ENCODE measurements around the gene MICU2. TPM values are rescaled to one million over a fixed set of nuclear protein-coding genes. Genes with fewer than 3 reads are reported as not detected.

Gene MICU2
- total and polyA plus RNA-seq, 2 donors (not counting 3 experiments of a cell fraction or from before 2014, with no cell fraction given), result 24.0 to 36.7 TPM

DNA sequence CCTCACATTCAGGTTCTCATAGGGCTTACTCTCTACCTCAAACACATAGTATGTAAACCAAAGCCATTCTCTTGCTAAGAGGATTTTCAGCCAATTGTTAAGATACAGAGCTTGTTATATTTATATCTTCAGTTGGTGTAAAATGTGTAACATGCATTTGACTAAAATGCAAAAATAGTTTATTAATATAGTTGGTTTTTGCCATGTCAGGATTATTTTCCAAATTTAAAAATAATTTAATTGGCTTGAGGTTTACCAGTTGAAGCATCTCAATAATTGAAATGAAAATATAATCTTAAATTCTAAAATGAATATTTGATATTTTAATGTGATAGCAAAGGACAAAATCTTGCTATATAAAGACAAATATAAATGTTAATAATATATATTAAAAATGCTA is 7.2 kb downstream of the MICU2 start:
- H3K27me3 ChIP-seq (ENCODE audit: control insufficient read depth in 2 of 2, insufficient read depth in 2 of 2, low read length in 2 of 2), result no peaks in the 10 kb centered on the region
- H3K4me2 ChIP-seq (ENCODE audit: insufficient read depth, low read length), result no peak overlapping the region
- FAIRE-seq (no peak), DNase-seq (ENCODE audit: low read depth, low spot score) (no peak)
- dilution Hi-C loops (cut with MboI; ENCODE audit: extremely low pct_ligation_motif_present, low sequenced_read_pairs) (no loop called here), intact Hi-C loops (cut with micrococcal nuclease) (no loop called here)
- no peaks in the 10 kb centered on the region for H3K4me1 ChIP-seq (ENCODE audit: control insufficient read depth, extremely low read depth, insufficient read depth, low read length)
- no peak overlapping the region for H3K9ac ChIP-seq (replicated peaks; ENCODE audit: extremely low read depth, insufficient read depth, low read length)
- BruUV-seq (replicated peaks), result no TSS peak
- H3K27ac ChIP-seq (ENCODE audit: insufficient read depth, low read depth, low read length), result no peak overlapping the region
- no peak overlapping the region for H3K4me3 ChIP-seq (replicated peaks in 1 of 3; ENCODE audit: insufficient read depth in 1 of 3, low read depth in 1 of 3, low read length in 3 of 3)
- H2AFZ ChIP-seq (ENCODE audit: low read depth, low read length), result no peak overlapping the region
- peaks cover 33% of the 10 kb centered on the region for H3K79me2 ChIP-seq (ENCODE audit: control insufficient read depth, insufficient read depth, low read length)
- CTCF ChIA-PET, result no interaction called here
- no peaks in the 10 kb centered on the region for H3K9me3 ChIP-seq (replicated peaks; ENCODE audit: control insufficient read depth, insufficient read depth, low read length)
- POLR2A ChIA-PET, result no interaction called here
- no peaks in the 10 kb centered on the region for H4K20me1 ChIP-seq (replicated peaks; ENCODE audit: control insufficient read depth, extremely low read depth, insufficient read depth, low read length)
- H3K36me3 ChIP-seq (ENCODE audit: control insufficient read depth in 2 of 2, extremely low read depth in 1 of 2, insufficient read depth in 2 of 2, low read length in 2 of 2), result no peaks in the 10 kb centered on the region
- H3K9me1 ChIP-seq (replicated peaks; ENCODE audit: control insufficient read depth, extremely low read depth, insufficient read depth, low read length), result no peaks in the 10 kb centered on the region
- TF ChIP-seq, protein P1, sequence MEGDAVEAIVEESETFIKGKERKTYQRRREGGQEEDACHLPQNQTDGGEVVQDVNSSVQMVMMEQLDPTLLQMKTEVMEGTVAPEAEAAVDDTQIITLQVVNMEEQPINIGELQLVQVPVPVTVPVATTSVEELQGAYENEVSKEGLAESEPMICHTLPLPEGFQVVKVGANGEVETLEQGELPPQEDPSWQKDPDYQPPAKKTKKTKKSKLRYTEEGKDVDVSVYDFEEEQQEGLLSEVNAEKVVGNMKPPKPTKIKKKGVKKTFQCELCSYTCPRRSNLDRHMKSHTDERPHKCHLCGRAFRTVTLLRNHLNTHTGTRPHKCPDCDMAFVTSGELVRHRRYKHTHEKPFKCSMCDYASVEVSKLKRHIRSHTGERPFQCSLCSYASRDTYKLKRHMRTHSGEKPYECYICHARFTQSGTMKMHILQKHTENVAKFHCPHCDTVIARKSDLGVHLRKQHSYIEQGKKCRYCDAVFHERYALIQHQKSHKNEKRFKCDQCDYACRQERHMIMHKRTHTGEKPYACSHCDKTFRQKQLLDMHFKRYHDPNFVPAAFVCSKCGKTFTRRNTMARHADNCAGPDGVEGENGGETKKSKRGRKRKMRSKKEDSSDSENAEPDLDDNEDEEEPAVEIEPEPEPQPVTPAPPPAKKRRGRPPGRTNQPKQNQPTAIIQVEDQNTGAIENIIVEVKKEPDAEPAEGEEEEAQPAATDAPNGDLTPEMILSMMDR (IDR thresholded peaks at IDR 0.05; ENCODE audit: extremely low read depth in 1 of 2, insufficient read depth in 1 of 2, low read depth in 1 of 2, low read length in 2 of 2), result no peak
- TF ChIP-seq EZH2 (IDR thresholded peaks at IDR 0.05; ENCODE audit: borderline replicate concordance, low read depth, low read length, severe bottlenecking) (no peak), POLR2A (IDR thresholded peaks at IDR 0.05; ENCODE audit: low read depth, low read length) (no peak), JUN (IDR thresholded peaks at IDR 0.05; ENCODE audit: borderline replicate concordance, insufficient read depth, insufficient read length, low read depth) (no peak)
- TF ChIP-seq, protein P2, sequence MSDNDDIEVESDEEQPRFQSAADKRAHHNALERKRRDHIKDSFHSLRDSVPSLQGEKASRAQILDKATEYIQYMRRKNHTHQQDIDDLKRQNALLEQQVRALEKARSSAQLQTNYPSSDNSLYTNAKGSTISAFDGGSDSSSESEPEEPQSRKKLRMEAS (IDR thresholded peaks at IDR 0.05; ENCODE audit: insufficient read depth, insufficient read length), result no peak

DNA sequence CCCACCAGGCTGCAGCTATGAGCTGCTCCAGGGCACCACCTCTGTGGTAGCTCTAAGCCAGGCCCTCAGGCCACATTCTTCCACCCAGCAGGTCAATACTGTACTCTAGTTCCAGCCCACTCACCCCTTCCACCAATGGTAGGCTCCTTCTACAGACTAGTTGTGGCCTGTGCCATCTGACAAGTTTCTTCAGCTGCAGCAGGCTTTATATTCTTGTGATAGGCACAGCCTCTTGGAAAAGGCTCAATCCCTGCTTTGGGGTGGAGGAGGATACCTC is 8.5 kb downstream of the MICU2 start:
- no peaks in the 10 kb centered on the region for H3K27me3 ChIP-seq (ENCODE audit: control insufficient read depth in 2 of 2, insufficient read depth in 2 of 2, low read length in 2 of 2)
- no peak for DNase-seq (ENCODE audit: low read depth, low spot score)
- H3K4me1 ChIP-seq (ENCODE audit: control insufficient read depth, extremely low read depth, insufficient read depth, low read length), result no peaks in the 10 kb centered on the region
- no peak overlapping the region for H3K4me2 ChIP-seq (ENCODE audit: insufficient read depth, low read length)
- H3K9me1 ChIP-seq (replicated peaks; ENCODE audit: control insufficient read depth, extremely low read depth, insufficient read depth, low read length), result no peaks in the 10 kb centered on the region
- H3K27ac ChIP-seq (ENCODE audit: insufficient read depth, low read depth, low read length), result no peak overlapping the region
- peaks cover 38% of the 10 kb centered on the region for H3K79me2 ChIP-seq (ENCODE audit: control insufficient read depth, insufficient read depth, low read length)
- ChIA-PET POLR2A (interaction anchor here (0.7 kb wide), 1 partner anchor 46 kb away, joined by 3 read pairs; no protein-coding TSS in a partner anchor), CTCF (interaction anchor here (1.1 to 1.2 kb wide), 2 partner anchors 8 to 42 kb away, joined by 3 to 5 read pairs; partner anchors contain the start of gene MICU2)
- H3K9ac ChIP-seq (replicated peaks; ENCODE audit: extremely low read depth, insufficient read depth, low read length), result no peak overlapping the region
- no peaks in the 10 kb centered on the region for H3K36me3 ChIP-seq (ENCODE audit: control insufficient read depth in 2 of 2, extremely low read depth in 1 of 2, insufficient read depth in 2 of 2, low read length in 2 of 2)
- BruUV-seq (replicated peaks), result no TSS peak
- no peaks in the 10 kb centered on the region for H4K20me1 ChIP-seq (replicated peaks; ENCODE audit: control insufficient read depth, extremely low read depth, insufficient read depth, low read length)
- no peaks in the 10 kb centered on the region for H3K9me3 ChIP-seq (replicated peaks; ENCODE audit: control insufficient read depth, insufficient read depth, low read length)
- H3K4me3 ChIP-seq (replicated peaks in 1 of 3; ENCODE audit: insufficient read depth in 1 of 3, low read depth in 1 of 3, low read length in 3 of 3), result no peak overlapping the region
- no peak for FAIRE-seq
- intact Hi-C loops (cut with micrococcal nuclease), result no loop called here
- dilution Hi-C loops (cut with MboI; ENCODE audit: extremely low pct_ligation_motif_present, low sequenced_read_pairs), result no loop called here
- TF ChIP-seq EZH2 (IDR thresholded peaks at IDR 0.05; ENCODE audit: borderline replicate concordance, low read depth, low read length, severe bottlenecking), result no peak
- TF ChIP-seq POLR2A (IDR thresholded peaks at IDR 0.05; ENCODE audit: low read depth, low read length), result no peak
- TF ChIP-seq FOS (IDR thresholded peaks at IDR 0.05; ENCODE audit: borderline replicate concordance, insufficient read depth, low read length), result no peak
- TF ChIP-seq, protein P1 (IDR thresholded peaks at IDR 0.05; ENCODE audit: extremely low read depth in 1 of 2, insufficient read depth in 1 of 2, low read depth in 1 of 2, low read length in 2 of 2), result no peak
- TF ChIP-seq POLR2AphosphoS5 (IDR thresholded peaks at IDR 0.05; ENCODE audit: insufficient read depth, low read depth, low read length), result no peak
- TF ChIP-seq JUN (IDR thresholded peaks at IDR 0.05; ENCODE audit: borderline replicate concordance, insufficient read depth, insufficient read length, low read depth), result no peak
- no peak for TF ChIP-seq MYC (IDR thresholded peaks at IDR 0.05; ENCODE audit: low read depth, low read length)
- no peak for TF ChIP-seq GATA2 (IDR thresholded peaks at IDR 0.05; ENCODE audit: insufficient read depth, insufficient read length, low read depth, low read length)
- no peak overlapping the region for H2AFZ ChIP-seq (ENCODE audit: low read depth, low read length)

Data from endothelial cell of umbilical vein (primary cell).